Measurements from ENCODE around the gene CELF4.

DNA sequence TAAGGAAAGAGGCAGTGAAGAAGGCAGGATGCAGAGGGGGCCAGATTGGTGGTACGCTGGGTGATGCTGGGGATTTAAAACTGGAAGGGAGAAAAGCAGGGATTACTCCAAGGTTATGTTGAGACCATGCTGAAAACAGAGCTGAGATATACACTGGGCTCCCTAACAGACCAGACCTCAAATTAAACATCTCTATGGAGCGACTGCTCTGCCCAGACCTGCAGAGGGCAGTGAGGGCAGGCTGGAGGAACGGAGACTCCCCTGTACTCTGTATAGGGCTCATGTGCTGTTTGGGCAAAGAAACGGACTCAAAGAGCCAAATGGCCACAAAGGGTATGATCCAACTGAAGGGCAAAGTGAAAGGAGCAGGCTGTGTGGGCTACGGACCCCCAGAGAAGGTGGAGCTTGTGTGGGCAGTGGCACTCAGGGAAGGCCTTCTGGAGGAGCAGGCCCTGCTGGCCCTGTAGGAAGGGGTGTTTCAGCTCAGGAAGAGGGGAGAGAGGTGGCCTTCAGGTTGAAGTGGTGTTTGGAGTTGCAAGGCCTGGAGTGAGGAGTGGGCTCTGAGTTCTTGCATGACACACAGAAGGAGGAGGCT is 4.8 kb upstream of the CELF4 start:
- no peak for TF ChIP-seq CTCF (conservative IDR thresholded peaks at IDR 0.05)
- no peak for TF ChIP-seq ZFX (IDR thresholded peaks at IDR 0.05)

All from C4-2B (cell line).